Astrocyte (in vitro differentiated cells and primary cell): ENCODE measurements around the gene ENSA. TPM values are rescaled to one million over a fixed set of nuclear protein-coding genes. Genes with fewer than 3 reads are reported as not detected.
"Not testable (repeated sequence)": the region's sequence is repeated elsewhere in the genome, so short reads cannot be mapped to it uniquely, and the experiment has no call there.

ENCODE experiments used
- DNase-seq: peaks from one replicate; pipeline ENCODE4 v3.0.0-alpha.2; 2010; ENCODE audit warnings: low read depth
- FAIRE-seq: peaks from 2 replicates; lab custom pipeline; 2011; peaks lifted over from hg19 to GRCh38; lab: Jason Lieb, UNC
- H2AFZ ChIP-seq: 2 replicates; pipeline ENCODE4 v1.6.0; 2012; ENCODE audit warnings: low read depth, low read length, inconsistent platforms
- H3K27ac ChIP-seq: 2 replicates; pipeline ENCODE4 v1.5.1; 2011; ENCODE audit warnings: low read depth, low read length, inconsistent platforms
- H3K27me3 ChIP-seq: 2 replicates; pipeline ENCODE4 v1.6.0; 2011; ENCODE audit warnings: low read length, inconsistent platforms; ENCODE audit not compliant: insufficient read depth
- H3K36me3 ChIP-seq: 2 replicates; pipeline ENCODE4 v1.5.1; 2011; ENCODE audit warnings: low read length, inconsistent platforms; ENCODE audit not compliant: insufficient read depth
- H3K4me1 ChIP-seq: 2 replicates; pipeline ENCODE4 v1.5.1; 2011; ENCODE audit warnings: low read length, inconsistent platforms; ENCODE audit not compliant: insufficient read depth
- H3K4me2 ChIP-seq: 2 replicates; pipeline ENCODE4 v1.6.0; 2012; ENCODE audit warnings: low read length, inconsistent platforms
- H3K4me3 ChIP-seq: 2 replicates; pipeline ENCODE4 v1.5.1; 2011; ENCODE audit warnings: low read depth, mild to moderate bottlenecking, low read length, inconsistent platforms; ENCODE audit not compliant: insufficient read depth
- H3K79me2 ChIP-seq: 2 replicates; pipeline ENCODE4 v1.6.0; 2012; ENCODE audit warnings: mild to moderate bottlenecking, low read length, inconsistent platforms; ENCODE audit not compliant: insufficient read depth
- H3K9ac ChIP-seq: 2 replicates; pipeline ENCODE4 v1.6.0; 2012; ENCODE audit warnings: mild to moderate bottlenecking, low read length, inconsistent platforms
- H3K9me3 ChIP-seq: 2 replicates; pipeline ENCODE4 v1.5.1; 2012; ENCODE audit warnings: low read depth, mild to moderate bottlenecking, low read length, inconsistent platforms; ENCODE audit not compliant: insufficient read depth
- H4K20me1 ChIP-seq: 2 replicates; pipeline ENCODE4 v1.6.0; 2012; ENCODE audit warnings: low read length, inconsistent platforms; ENCODE audit not compliant: insufficient read depth
- H3K27ac Mint-ChIP-seq: one replicate; pipeline ENCODE4 v1.8.0; 2021; ENCODE audit warnings: mild to moderate bottlenecking, mixed read lengths; ENCODE audit not compliant: unreplicated experiment
- H3K27me3 Mint-ChIP-seq: one replicate; pipeline ENCODE4 v1.8.0; 2021; ENCODE audit warnings: low read depth, mixed read lengths; ENCODE audit not compliant: unreplicated experiment
- H3K36me3 Mint-ChIP-seq: one replicate; pipeline ENCODE4 v1.8.0; 2021; ENCODE audit warnings: low read depth, mixed read lengths; ENCODE audit not compliant: unreplicated experiment
- H3K4me1 Mint-ChIP-seq: one replicate; pipeline ENCODE4 v1.8.0; 2021; ENCODE audit warnings: low read depth, mixed read lengths; ENCODE audit not compliant: unreplicated experiment
- H3K4me3 Mint-ChIP-seq: one replicate; pipeline ENCODE4 v1.8.0; 2021; ENCODE audit warnings: mild to moderate bottlenecking, moderate library complexity, mixed read lengths; ENCODE audit not compliant: unreplicated experiment
- H3K9me3 Mint-ChIP-seq: one replicate; pipeline ENCODE4 v1.8.0; 2021; ENCODE audit warnings: mild to moderate bottlenecking, mixed read lengths; ENCODE audit not compliant: unreplicated experiment
- CTCF ChIP-seq: IDR thresholded peaks from 2 replicates; pipeline ENCODE4 v1.5.1; 2011; ENCODE audit warnings: low read depth, mild to moderate bottlenecking, inconsistent platforms, low read length, moderate library complexity; ENCODE audit not compliant: insufficient read depth
- EZH2 ChIP-seq: IDR thresholded peaks from 2 replicates; pipeline ENCODE4 v1.6.1; 2012; ENCODE audit warnings: mild to moderate bottlenecking, low read length, inconsistent platforms; ENCODE audit not compliant: insufficient read depth
- total RNA-seq: library from RNA; stranded (reverse); gene quantifications from 2 replicates; pipeline ENCODE4 v1.2.1, GENCODE V29; 2021

ENSA gene
- total RNA-seq, 1 donor from 2014 or later, result 99.6 TPM

- H3K79me2 ChIP-seq, result no peaks in the 10 kb centered on the region
- H2AFZ ChIP-seq, result no peak overlapping the region
- Mint-ChIP-seq H3K27me3 (no peaks in the 10 kb centered on the region), H3K27ac (no peak overlapping the region), H3K36me3 (peaks cover 9% of the 10 kb centered on the region), H3K4me3 (no peak overlapping the region), H3K4me1 (no peaks in the 10 kb centered on the region), H3K9me3 (no peaks in the 10 kb centered on the region)
- H3K9ac ChIP-seq, result no peak overlapping the region
- no peak for TF ChIP-seq EZH2
- TF ChIP-seq CTCF, result no peak
- H3K27me3 ChIP-seq, result no peaks in the 10 kb centered on the region
- H3K27ac ChIP-seq, result no peak overlapping the region
- H3K4me2 ChIP-seq, result no peak overlapping the region
- FAIRE-seq (no peak), DNase-seq (no peak)
- H3K36me3 ChIP-seq, result no peaks in the 10 kb centered on the region
- H4K20me1 ChIP-seq, result no peaks in the 10 kb centered on the region
- no peaks in the 10 kb centered on the region for H3K4me1 ChIP-seq
- no peak overlapping the region for H3K4me3 ChIP-seq
- no peaks in the 10 kb centered on the region for H3K9me3 ChIP-seq
These were observed 32.4 kb downstream of the ENSA start for GRCh38 chr1:150596976-150597375.

- no peak overlapping the region for H3K4me3 ChIP-seq
- Mint-ChIP-seq H3K4me3 (peak overlapping the region; percentile 10), H3K27ac (no peak overlapping the region), H3K27me3 (no peaks in the 10 kb centered on the region), H3K9me3 (no peaks in the 10 kb centered on the region), H3K36me3 (peaks cover 9% of the 10 kb centered on the region), H3K4me1 (no peaks in the 10 kb centered on the region)
- H3K4me2 ChIP-seq, result no peak overlapping the region
- DNase-seq (no peak), FAIRE-seq (no peak)
- no peak for TF ChIP-seq CTCF
- TF ChIP-seq EZH2, result no peak
- H3K36me3 ChIP-seq, result no peaks in the 10 kb centered on the region
- no peaks in the 10 kb centered on the region for H3K27me3 ChIP-seq
- H3K79me2 ChIP-seq, result no peaks in the 10 kb centered on the region
- no peak overlapping the region for H2AFZ ChIP-seq
- H3K27ac ChIP-seq, result no peak overlapping the region
- no peak overlapping the region for H3K9ac ChIP-seq
- no peaks in the 10 kb centered on the region for H3K4me1 ChIP-seq
- no peaks in the 10 kb centered on the region for H3K9me3 ChIP-seq
- H4K20me1 ChIP-seq, result no peaks in the 10 kb centered on the region
These were observed 33.1 kb downstream of the ENSA start for GRCh38 chr1:150596095-150596892.

GRCh38 chr1:150582371-150582770, 47.0 kb downstream of the ENSA start:
- H3K9me3 ChIP-seq, result no peaks in the 10 kb centered on the region
- peaks cover 7% of the 10 kb centered on the region for H3K4me1 ChIP-seq
- H3K27me3 ChIP-seq, result no peaks in the 10 kb centered on the region
- FAIRE-seq, result no peak
- no peak overlapping the region for H2AFZ ChIP-seq
- H3K79me2 ChIP-seq, result peaks cover 32% of the 10 kb centered on the region
- no peak for DNase-seq
- Mint-ChIP-seq H3K27ac (no peak overlapping the region), H3K27me3 (no peaks in the 10 kb centered on the region), H3K4me3 (no peak overlapping the region), H3K4me1 (no peaks in the 10 kb centered on the region), H3K36me3 (peaks cover 14% of the 10 kb centered on the region), H3K9me3 (no peaks in the 10 kb centered on the region)
- TF ChIP-seq EZH2, result no peak
- TF ChIP-seq CTCF, result no peak
- no peak overlapping the region for H3K9ac ChIP-seq
- H4K20me1 ChIP-seq, result peaks cover 17% of the 10 kb centered on the region
- H3K4me2 ChIP-seq, result no peak overlapping the region
- H3K4me3 ChIP-seq, result no peak overlapping the region
- no peak overlapping the region for H3K27ac ChIP-seq
- peaks cover 10% of the 10 kb centered on the region for H3K36me3 ChIP-seq

GRCh38 chr1:150581962-150582361, 47.5 kb downstream of the ENSA start:
- H3K36me3 Mint-ChIP-seq, result peaks cover 18% of the 10 kb centered on the region
- H2AFZ ChIP-seq, H3K9me3 Mint-ChIP-seq, H3K9ac ChIP-seq, H3K4me3 Mint-ChIP-seq, H3K9me3 ChIP-seq, H3K27me3 Mint-ChIP-seq, DNase-seq, H3K4me1 ChIP-seq, FAIRE-seq, H3K27ac Mint-ChIP-seq, H3K4me3 ChIP-seq, H3K27me3 ChIP-seq, H3K27ac ChIP-seq, H3K4me2 ChIP-seq, H3K4me1 Mint-ChIP-seq: not testable (repeated sequence)
- Histone ChIP-seq H3K79me2 (peaks cover 36% of the 10 kb centered on the region), H3K36me3 (peaks cover 14% of the 10 kb centered on the region), H4K20me1 (peaks cover 21% of the 10 kb centered on the region)
